Fibroblast of villous mesenchyme (primary cell): ENCODE results near the gene TMEM208. TPM values are rescaled to one million over a fixed set of nuclear protein-coding genes. Genes with fewer than 3 reads are reported as not detected.
A peak's percentile ranks its signal among the peaks of the same experiment; 100 is the strongest.

Experiments
- DNase-seq: peaks from one replicate; pipeline ENCODE4 v3.0.0-alpha.2; 2010; ENCODE audit warnings: low read depth
- H3K4me3 ChIP-seq: 2 replicates; pipeline ENCODE4 v1.5.1; 2011; ENCODE audit warnings: low read depth, mild to moderate bottlenecking, low read length
- CTCF ChIP-seq: IDR thresholded peaks from 2 replicates; pipeline ENCODE4 v1.5.1; 2012; ENCODE audit warnings: low read depth, mild to moderate bottlenecking, low read length; ENCODE audit not compliant: insufficient read depth
- total RNA-seq: library from RNA; depleted of rRNA; stranded (reverse); fragments of >200 nt; gene quantifications from 2 replicates; pipeline ENCODE4 v1.2.3, GENCODE V29; 2012

Gene TMEM208
- total RNA-seq, 1 donor: 25.5 TPM

- no peak for TF ChIP-seq CTCF
- H3K4me3 ChIP-seq: peak overlapping the region; percentile 82
- peak; percentile 17 for DNase-seq
These were observed 19.8 kb downstream of the TMEM208 start for GRCh38 chr16:67246756-67247191.

- peak; percentile 95 for DNase-seq
- peak within 1 kb of the TSS; percentile 82 for H3K4me3 ChIP-seq
- TF ChIP-seq CTCF: no peak
These were observed 20.5 kb downstream of the TMEM208 start, which contains the start of gene FHOD1 for GRCh38 chr16:67247192-67248072. FHOD1 (minus strand) TSS chr16:67247481; CDS start chr16:67247410, 71 bp downstream.

- DNase-seq: no peak
- H3K4me3 ChIP-seq: peak overlapping the region; percentile 65
- TF ChIP-seq CTCF: no peak
These were observed 21.1 kb downstream of the TMEM208 start for GRCh38 chr16:67248073-67248400.

- DNase-seq: no peak
- TF ChIP-seq CTCF: peak; percentile 7
- peak within 1 kb of the TSS; percentile 65 for H3K4me3 ChIP-seq
These were observed 21.7 kb downstream of the TMEM208 start, which contains the start of gene SLC9A5 for GRCh38 chr16:67248401-67249177. SLC9A5 (plus strand) TSS chr16:67248979; CDS start chr16:67249015, 36 bp downstream.

GRCh38 chr16:67249178-67250044 lies 22.5 kb downstream of the TMEM208 start:
- H3K4me3 ChIP-seq: peak overlapping the region; percentile 65
- no peak for DNase-seq
- no peak for TF ChIP-seq CTCF

GRCh38 chr16:67250045-67250327 lies 23.1 kb downstream of the TMEM208 start:
- TF ChIP-seq CTCF: no peak
- H3K4me3 ChIP-seq: no peak overlapping the region
- no peak for DNase-seq
